ENCODE measurements around the gene MAML3. TPM values are rescaled to one million over a fixed set of nuclear protein-coding genes. Genes with fewer than 3 reads are reported as not detected.

MAML3 gene
- total RNA-seq, 4 donors from 2014 or later = 21.2 to 28.4 (median 22.1) TPM

GRCh38 chr4:140162596-140162995, 8.6 kb upstream of the MAML3 start:
- no peak for DNase-seq (ENCODE audit: low spot score in 2 of 2)
- intact Hi-C loops (cut with DNase I; ENCODE audit: low total_unique reads) = no loop called here
- H3K4me3 ChIP-seq (ENCODE audit: low read depth, poor library complexity, severe bottlenecking) = no peak overlapping the region
- 63 to 66% methylated on average over 2 of the region's 2 CpGs for WGBS, 2 donors
- TF ChIP-seq, protein P1, sequence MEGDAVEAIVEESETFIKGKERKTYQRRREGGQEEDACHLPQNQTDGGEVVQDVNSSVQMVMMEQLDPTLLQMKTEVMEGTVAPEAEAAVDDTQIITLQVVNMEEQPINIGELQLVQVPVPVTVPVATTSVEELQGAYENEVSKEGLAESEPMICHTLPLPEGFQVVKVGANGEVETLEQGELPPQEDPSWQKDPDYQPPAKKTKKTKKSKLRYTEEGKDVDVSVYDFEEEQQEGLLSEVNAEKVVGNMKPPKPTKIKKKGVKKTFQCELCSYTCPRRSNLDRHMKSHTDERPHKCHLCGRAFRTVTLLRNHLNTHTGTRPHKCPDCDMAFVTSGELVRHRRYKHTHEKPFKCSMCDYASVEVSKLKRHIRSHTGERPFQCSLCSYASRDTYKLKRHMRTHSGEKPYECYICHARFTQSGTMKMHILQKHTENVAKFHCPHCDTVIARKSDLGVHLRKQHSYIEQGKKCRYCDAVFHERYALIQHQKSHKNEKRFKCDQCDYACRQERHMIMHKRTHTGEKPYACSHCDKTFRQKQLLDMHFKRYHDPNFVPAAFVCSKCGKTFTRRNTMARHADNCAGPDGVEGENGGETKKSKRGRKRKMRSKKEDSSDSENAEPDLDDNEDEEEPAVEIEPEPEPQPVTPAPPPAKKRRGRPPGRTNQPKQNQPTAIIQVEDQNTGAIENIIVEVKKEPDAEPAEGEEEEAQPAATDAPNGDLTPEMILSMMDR (IDR thresholded peaks at IDR 0.05) = no peak
- TF ChIP-seq POLR2A (IDR thresholded peaks at IDR 0.05) = no peak

DNA sequence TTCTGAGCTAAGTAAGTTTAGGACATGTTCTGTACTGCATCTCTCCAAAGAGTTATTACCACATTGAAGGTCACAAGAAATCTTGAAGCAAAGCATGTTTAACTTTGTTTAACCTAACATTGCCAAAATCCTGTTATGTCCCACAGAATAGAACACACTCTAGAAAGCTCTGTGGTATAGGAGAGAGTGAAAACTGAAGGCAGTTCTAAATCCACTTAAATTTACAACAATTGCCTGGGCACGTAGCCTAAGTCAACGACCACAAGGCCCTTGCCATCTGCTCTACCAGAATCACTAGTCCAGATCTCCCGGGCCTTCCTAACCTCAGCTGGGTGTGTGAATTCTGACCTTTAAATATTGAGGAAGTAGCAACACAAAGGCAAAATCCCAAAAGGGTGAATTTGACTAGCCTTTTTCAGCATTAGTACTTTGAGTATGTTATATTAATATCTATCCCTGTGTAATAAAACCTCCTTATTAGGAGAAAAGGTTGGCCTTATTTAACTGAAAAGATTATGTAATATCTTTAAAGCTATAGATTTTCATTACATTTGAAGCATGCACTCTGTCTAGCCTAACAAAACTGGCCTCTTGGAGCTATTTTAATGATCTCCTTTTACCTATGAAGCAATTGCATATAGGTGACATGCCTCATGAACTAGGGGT, 4.5 kb upstream of the MAML3 start:
- intact Hi-C loops (cut with DNase I; ENCODE audit: low total_unique reads) = loop anchor here (10.0 kb wide), 1 partner anchor 86 kb away; no protein-coding TSS in a partner anchor
- TF ChIP-seq POLR2A (IDR thresholded peaks at IDR 0.05) = no peak
- TF ChIP-seq, protein P1 (IDR thresholded peaks at IDR 0.05) = no peak
- 52 to 56% methylated on average over 3 of the region's 3 CpGs for WGBS, 2 donors
- DNase-seq (ENCODE audit: low spot score in 2 of 2) = no peak
- no peak overlapping the region for H3K4me3 ChIP-seq (ENCODE audit: low read depth, poor library complexity, severe bottlenecking)

GRCh38 chr4:140157341-140157740, 3.4 kb upstream of the MAML3 start:
- TF ChIP-seq, protein P1 (IDR thresholded peaks at IDR 0.05) = no peak
- no peak for TF ChIP-seq POLR2A (IDR thresholded peaks at IDR 0.05)
- no peak for DNase-seq (ENCODE audit: low spot score in 2 of 2)
- intact Hi-C loops (cut with DNase I; ENCODE audit: low total_unique reads) = loop anchor here (10.0 kb wide), 1 partner anchor 87 kb away; no protein-coding TSS in a partner anchor
- no peak overlapping the region for H3K4me3 ChIP-seq (ENCODE audit: low read depth, poor library complexity, severe bottlenecking)
- 95 to 96% methylated on average over 2 of the region's 2 CpGs for WGBS, 2 donors

GRCh38 chr4:140156529-140157171, 2.7 kb upstream of the MAML3 start:
- H3K4me3 ChIP-seq (ENCODE audit: low read depth, poor library complexity, severe bottlenecking) = no peak overlapping the region
- intact Hi-C loops (cut with DNase I; ENCODE audit: low total_unique reads) = loop anchor here (10.0 kb wide), 1 partner anchor 88 kb away; no protein-coding TSS in a partner anchor
- no peak for DNase-seq (ENCODE audit: low spot score in 2 of 2)
- TF ChIP-seq, protein P1 (IDR thresholded peaks at IDR 0.05) = no peak
- TF ChIP-seq POLR2A (IDR thresholded peaks at IDR 0.05) = no peak
- 51 to 73% methylated on average over 4 of the region's 4 CpGs for WGBS, 2 donors

- TF ChIP-seq, protein P1 (IDR thresholded peaks at IDR 0.05) = no peak
- TF ChIP-seq POLR2A (IDR thresholded peaks at IDR 0.05) = no peak
- 54 to 55% methylated on average over 3 of the region's 3 CpGs for WGBS, 2 donors
- H3K4me3 ChIP-seq (ENCODE audit: low read depth, poor library complexity, severe bottlenecking) = peak overlapping the region; percentile 77
- no peak for DNase-seq (ENCODE audit: low spot score in 2 of 2)
- intact Hi-C loops (cut with DNase I; ENCODE audit: low total_unique reads) = loop anchor here (5.0 to 10.0 kb wide), 2 partner anchors 90 to 422 kb away; no protein-coding TSS in a partner anchor
These were observed 548 bp upstream of the MAML3 start for GRCh38 chr4:140154572-140154891.

Data from lower leg skin (tissue), 4 donors.